NCI-H774 (cell line): ENCODE data around the gene P4HA2.

Experiments used
- DNase-seq: peaks from one replicate; lab custom pipeline; 2025; lab: John Stamatoyannopoulos, UW

The P4HA2 gene

DNA sequence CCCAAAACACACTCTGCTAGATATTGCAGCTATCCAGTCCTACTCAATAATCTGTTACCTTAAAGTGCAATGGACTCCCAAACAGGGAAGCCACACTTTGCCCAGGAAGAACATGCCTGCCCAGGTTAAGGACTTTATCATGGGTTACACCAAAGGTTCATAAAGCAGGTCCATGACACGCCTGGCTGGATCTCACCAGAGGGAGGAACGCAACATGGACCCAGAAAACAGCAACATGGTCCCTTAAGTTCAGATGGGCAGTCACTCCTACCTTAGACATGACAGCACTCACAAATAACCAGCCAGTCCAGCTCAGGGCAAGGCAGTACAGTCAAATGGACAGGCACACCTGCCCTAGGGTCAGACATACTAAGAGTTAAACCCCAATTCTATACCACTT lies 3.8 kb downstream of the P4HA2 start:
- no peak for DNase-seq

DNA sequence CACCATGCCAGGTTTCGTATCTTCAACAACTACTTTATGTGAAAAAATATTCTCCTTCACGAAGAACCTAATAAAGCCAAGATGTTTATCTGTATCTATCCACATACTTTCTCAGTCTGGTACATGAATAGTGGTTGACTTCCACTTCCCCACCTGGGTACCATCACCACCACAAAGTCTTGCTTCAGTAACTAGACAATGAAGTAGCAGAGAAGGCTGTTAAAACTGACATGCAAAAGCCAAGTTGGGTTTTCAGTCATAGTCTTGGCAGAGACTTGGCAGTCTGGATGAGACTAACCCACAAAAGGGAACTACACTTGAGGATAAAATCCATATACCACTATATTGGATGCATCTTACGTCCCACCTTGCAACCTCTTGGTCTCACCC lies 5.0 kb downstream of the P4HA2 start:
- DNase-seq, result no peak

GRCh38 chr5:132221781-132222648 lies 5.6 kb downstream of the P4HA2 start:
- no peak for DNase-seq

- DNase-seq, result no peak
Observed at GRCh38 chr5:132220491-132220890, 7.2 kb downstream of the P4HA2 start.

- DNase-seq, result no peak
Observed at GRCh38 chr5:132219981-132220380, 7.7 kb downstream of the P4HA2 start.

DNA sequence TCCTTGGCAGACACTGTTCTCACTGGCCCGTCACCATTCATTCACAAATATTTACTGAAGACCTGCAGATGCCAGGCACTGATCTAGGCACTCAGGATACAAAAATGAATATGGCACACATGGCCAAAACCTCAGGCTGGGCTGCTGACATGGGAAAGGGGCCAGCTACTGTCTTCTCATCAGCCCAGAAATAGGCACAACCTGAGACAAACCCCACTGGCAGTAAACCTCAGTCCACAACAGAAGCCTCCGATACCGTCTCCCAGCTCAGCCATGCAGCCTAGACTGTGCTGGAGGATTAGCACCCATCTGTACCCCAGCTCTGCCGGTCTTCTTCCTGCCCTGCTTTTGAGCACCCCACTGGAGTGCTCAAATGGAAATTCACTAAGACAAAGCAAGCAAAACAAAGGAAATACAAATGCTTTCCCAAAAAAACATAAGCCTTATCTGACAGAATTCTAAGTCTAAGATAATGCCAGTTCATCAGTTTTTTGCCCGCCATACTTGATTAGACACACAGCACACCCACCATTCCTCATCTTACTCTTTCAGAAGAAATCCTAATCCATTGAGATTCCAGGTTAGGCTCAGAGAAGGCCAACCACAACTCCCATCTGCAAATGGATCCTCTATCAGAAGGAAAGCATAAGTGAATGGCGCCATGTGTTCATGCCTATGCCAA lies 8.2 kb downstream of the P4HA2 start:
- DNase-seq, result no peak

DNA sequence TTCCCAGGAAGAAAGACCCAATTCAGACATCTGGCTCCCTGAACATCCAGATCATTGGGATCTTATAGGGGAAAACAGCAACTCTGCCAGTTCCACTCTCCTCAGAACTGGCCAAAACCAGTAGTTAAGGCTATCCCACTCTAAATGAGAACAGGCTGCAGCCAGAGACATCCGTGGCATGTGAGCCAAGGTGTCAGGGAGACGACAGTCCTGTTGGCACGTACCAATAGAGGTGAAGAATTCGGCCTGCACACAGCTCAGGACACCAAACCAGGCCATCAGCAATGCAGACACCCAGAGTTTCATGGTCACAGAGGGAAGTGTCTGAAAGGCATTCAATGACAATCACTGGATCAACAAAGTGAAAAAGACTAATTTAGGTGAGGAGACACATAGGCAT lies 9.3 kb downstream of the P4HA2 start:
- DNase-seq, result no peak

GRCh38 chr5:132215329-132215728 lies 12.3 kb downstream of the P4HA2 start:
- no peak for DNase-seq

- DNase-seq, result no peak
Observed at GRCh38 chr5:132214491-132214890, 13.2 kb downstream of the P4HA2 start.

- no peak for DNase-seq
Observed at GRCh38 chr5:132213666-132214065, 14.0 kb downstream of the P4HA2 start.

- no peak for DNase-seq
Observed at GRCh38 chr5:132211787-132212186, 15.9 kb downstream of the P4HA2 start.

DNA sequence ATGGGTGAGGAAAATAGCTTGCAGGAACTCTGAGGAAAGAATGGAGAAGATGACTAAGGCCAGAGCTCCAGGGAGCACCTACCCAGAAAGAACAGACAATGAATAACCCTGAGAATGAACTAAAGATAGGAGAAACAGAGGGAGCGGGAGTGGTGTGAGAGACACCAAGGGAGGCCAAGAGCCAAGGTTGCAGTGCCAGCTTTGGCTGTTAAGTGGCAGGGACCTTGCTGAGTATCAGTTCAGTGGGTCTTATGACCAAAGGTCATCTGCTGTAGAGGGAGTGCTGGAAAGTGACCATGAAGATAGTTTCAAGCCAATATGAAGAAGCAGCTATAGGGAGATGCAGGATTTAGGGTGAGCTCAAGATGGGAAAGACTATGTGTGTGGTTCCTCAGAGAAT lies 16.7 kb downstream of the P4HA2 start:
- no peak for DNase-seq

DNA sequence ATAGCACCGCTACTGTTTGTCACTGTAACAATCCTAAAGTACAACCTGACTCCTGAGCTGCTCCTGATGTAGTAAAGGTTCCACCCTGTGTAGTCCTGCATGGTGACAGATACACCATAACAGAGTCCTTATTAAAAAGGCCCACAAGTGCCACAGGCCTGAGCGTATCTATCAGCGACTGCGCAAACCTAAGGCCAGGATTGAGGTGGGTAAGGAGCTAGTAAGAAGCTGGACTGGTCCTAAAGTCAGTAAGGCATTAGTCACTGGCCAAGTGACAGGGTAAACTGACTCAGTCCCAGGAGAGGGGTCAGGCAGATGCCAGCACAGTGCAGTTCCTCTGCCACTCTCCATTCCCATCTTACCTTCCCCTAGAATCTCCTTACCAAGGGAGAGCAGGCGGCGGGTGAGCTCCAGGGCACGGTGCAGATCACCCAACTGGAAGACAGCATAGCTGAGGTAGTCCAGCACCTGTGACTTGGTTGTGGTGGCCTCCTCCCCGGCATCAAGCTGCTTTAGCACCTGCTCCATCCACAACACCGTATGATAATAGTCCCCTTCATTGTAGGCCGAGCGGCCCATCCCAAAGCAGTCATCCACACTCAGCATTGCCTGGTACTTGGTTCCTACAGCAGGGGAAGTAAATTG lies 17.6 kb downstream of the P4HA2 start:
- DNase-seq, result no peak

DNA sequence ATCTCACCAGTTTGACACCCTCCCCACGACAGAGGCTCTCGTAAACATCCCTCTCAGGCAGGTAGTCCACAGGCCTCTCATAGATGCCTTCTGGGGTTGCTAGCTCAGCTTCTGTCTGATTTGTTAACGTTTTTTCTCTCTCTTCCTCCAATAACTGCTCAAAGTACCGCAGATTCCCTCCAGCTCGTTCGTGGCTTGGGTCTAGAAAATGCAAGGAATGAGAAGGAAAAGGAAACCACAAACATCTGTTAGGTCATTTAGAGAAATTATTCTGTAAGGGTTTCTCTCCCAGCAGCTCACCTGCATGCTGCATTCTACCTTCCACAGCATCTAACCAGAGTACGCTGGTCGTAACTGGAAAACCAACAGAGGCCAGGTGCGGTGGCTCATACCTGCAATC lies 18.5 kb downstream of the P4HA2 start:
- no peak for DNase-seq

GRCh38 chr5:132207778-132208177 lies 19.9 kb downstream of the P4HA2 start:
- no peak for DNase-seq

DNA sequence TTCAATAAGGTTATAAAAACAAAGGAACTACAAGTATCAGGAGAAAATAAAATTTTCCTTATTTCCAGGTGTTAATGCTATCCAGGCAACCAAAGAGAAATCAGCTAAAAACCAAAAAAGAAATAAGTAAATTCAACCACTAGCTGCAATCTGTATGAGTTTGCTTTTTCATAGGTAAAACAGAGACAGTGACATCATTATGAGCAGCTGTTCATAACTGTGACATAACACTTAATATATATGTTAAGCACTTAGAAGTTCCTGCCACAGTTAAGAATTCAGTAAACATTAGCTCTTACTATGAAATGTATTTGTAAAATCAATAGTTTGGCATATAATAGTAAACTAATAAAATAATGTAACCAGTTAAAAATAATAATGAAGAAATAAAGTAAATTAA lies 20.9 kb downstream of the P4HA2 start:
- DNase-seq, result no peak

DNA sequence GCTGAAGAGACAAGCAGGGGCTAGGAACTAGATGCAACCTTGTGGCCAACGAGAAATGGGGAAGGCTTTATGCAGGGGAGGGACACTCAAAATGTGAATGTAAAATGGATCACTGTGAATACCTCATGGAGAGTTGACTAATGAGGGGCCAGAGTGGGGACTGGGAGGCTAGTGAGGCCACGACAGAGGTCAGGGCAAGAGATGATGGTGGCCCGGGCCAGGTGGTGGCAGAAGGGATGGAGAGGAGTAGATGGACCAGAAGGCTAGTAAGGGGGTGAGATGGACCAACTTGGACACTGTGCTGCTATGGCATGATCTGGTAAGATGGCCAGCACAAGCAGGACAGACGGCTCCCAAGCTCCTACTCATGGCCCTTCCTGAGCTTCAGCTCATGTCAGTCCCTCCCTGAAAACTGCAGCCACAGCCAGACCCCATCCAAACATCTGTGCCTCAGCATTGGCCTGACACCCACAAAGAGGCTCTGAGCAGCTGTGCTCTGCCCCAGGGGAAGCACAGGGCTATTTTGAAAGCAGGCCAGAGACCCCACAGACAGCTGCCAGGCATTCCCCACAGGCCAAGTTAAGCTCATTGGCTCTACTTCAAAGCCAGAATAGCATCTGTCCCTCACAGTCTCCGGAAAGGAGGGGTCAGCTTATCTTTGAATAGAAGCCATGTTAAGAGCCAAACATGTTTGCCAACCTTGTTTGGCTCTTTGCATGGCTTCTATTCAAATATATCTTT lies 22.1 kb downstream of the P4HA2 start:
- DNase-seq, result no peak

GRCh38 chr5:132204371-132205135 lies 23.1 kb downstream of the P4HA2 start:
- DNase-seq, result no peak

DNA sequence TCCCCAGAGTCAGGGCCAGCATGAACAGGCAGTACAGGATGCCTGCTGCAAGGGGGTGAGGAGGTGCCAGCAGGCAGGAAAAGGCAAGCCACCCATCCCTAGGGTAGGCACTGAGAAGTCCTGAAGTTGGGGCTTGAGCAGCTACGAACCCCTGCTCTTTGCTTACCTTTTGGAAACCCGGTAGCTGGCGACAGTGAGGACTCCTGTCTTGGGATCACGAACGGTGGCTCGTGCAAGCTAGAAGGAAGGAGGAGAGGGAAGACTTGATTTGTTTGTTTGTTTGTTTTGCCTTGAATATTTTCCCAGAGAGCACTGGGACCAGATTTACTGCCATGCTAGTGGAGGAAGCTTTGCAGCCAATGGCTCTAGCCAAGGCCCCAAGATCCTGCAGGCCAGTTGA lies 23.7 kb downstream of the P4HA2 start:
- no peak for DNase-seq

DNA sequence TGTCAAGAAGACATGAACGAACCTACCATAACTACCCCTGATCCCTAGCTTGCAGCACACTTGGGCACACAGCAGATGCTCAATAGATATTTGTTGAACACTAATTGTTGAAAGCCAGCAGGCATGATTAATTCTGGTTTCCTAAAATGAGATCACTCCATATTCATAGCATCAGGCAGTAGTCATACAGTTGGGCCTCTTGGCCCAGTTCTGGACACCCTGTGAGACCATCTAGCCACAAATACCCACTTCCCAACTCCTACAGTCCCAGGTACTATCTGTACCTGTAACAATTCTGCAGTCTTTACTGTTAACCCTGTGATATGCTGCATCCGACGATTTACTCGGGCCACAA lies 24.2 kb downstream of the P4HA2 start:
- DNase-seq, result no peak

- no peak for DNase-seq
Observed at GRCh38 chr5:132202711-132203463, 24.8 kb downstream of the P4HA2 start.
